ENCODE results near the gene CFAP92.

GRCh38 chr3:128946411-128946810 lies 47.5 kb downstream of the CFAP92 start:
- TF ChIP-seq CTCF (conservative IDR thresholded peaks at IDR 0.05; ENCODE audit: low read depth, low read length) (no peak), EZH2 (IDR thresholded peaks at IDR 0.05; ENCODE audit: low read length, unreplicated experiment) (no peak)
